Central memory CD8-positive, alpha-beta T cell (primary cell): ENCODE results near the gene ISYNA1.
A peak's percentile ranks its signal among the peaks of the same experiment; 100 is the strongest.

Experiments
- ATAC-seq: fragments of 150-1000 bp; cut with Tn5 transposase; replicated peaks from 2 replicates; pipeline ENCODE4 v1.10.0; 2022; ENCODE audit warnings: mild to moderate bottlenecking, moderate FRiP score, moderate number of reproducible peaks; ENCODE audit not compliant: poor library complexity, severe bottlenecking; ENCODE audit errors: extremely low read depth
- DNase-seq, 2 donors: peaks; one replicate each; pipeline ENCODE4 v3.0.0; 2021; ENCODE audit warnings: low spot score in 2 of 2
- H3K27ac Mint-ChIP-seq: one replicate; pipeline ENCODE4 v1.8.0; 2022; ENCODE audit warnings: low read depth, mild to moderate bottlenecking, moderate library complexity, mixed read lengths
- H3K27me3 Mint-ChIP-seq: one replicate; pipeline ENCODE4 v1.8.0; 2022; ENCODE audit warnings: mixed read lengths
- H3K36me3 Mint-ChIP-seq: one replicate; pipeline ENCODE4 v1.8.0; 2022; ENCODE audit warnings: mild to moderate bottlenecking, moderate library complexity, mixed read lengths; ENCODE audit not compliant: insufficient read depth
- H3K4me1 Mint-ChIP-seq: one replicate; pipeline ENCODE4 v1.8.0; 2022; ENCODE audit warnings: mixed read lengths
- H3K4me3 Mint-ChIP-seq: one replicate; pipeline ENCODE4 v1.8.0; 2022; ENCODE audit warnings: mild to moderate bottlenecking, moderate library complexity, mixed read lengths
- H3K9me3 Mint-ChIP-seq: one replicate; pipeline ENCODE4 v1.8.0; 2022; ENCODE audit warnings: mixed read lengths

The ISYNA1 gene

GRCh38 chr19:18424122-18424889, 13.6 kb downstream of the ISYNA1 start:
- peaks cover 24% of the 10 kb centered on the region for H3K36me3 Mint-ChIP-seq
- peak overlapping the region; percentile 85 for H3K27ac Mint-ChIP-seq
- H3K4me1 Mint-ChIP-seq = peaks cover 61% of the 10 kb centered on the region
- H3K4me3 Mint-ChIP-seq = peak overlapping the region; percentile 83
- no peaks in the 10 kb centered on the region for H3K27me3 Mint-ChIP-seq
- ATAC-seq (no peak), DNase-seq (no peak)
- H3K9me3 Mint-ChIP-seq = no peaks in the 10 kb centered on the region

GRCh38 chr19:18423258-18424020, 14.5 kb downstream of the ISYNA1 start:
- Mint-ChIP-seq H3K4me3 (peak overlapping the region; percentile 83), H3K36me3 (peaks cover 28% of the 10 kb centered on the region), H3K4me1 (peaks cover 67% of the 10 kb centered on the region), H3K27me3 (no peaks in the 10 kb centered on the region), H3K27ac (peak overlapping the region; percentile 85), H3K9me3 (no peaks in the 10 kb centered on the region)
- DNase-seq (no peak), ATAC-seq (no peak)

GRCh38 chr19:18422530-18423191, 15.3 kb downstream of the ISYNA1 start:
- peak overlapping the region; percentile 83 for H3K4me3 Mint-ChIP-seq

GRCh38 chr19:18421371-18421959, 16.5 kb downstream of the ISYNA1 start:
- no peak for DNase-seq
- Mint-ChIP-seq H3K9me3 (no peaks in the 10 kb centered on the region), H3K27ac (peak overlapping the region; percentile 85), H3K4me1 (peaks cover 83% of the 10 kb centered on the region), H3K27me3 (no peaks in the 10 kb centered on the region), H3K36me3 (peaks cover 35% of the 10 kb centered on the region), H3K4me3 (peak overlapping the region; percentile 83)
- ATAC-seq = no peak

More at GRCh38 chr19:18422530-18423191, 15.3 kb downstream of the ISYNA1 start:
- peaks cover 74% of the 10 kb centered on the region for H3K4me1 Mint-ChIP-seq
- no peaks in the 10 kb centered on the region for H3K9me3 Mint-ChIP-seq
- peaks cover 33% of the 10 kb centered on the region for H3K36me3 Mint-ChIP-seq
- H3K27ac Mint-ChIP-seq = peak overlapping the region; percentile 85
- ATAC-seq (peak; percentile 17), DNase-seq (no peak)
- H3K27me3 Mint-ChIP-seq = no peaks in the 10 kb centered on the region

GRCh38 chr19:18420930-18421329, 17.0 kb downstream of the ISYNA1 start:
- H3K27me3 Mint-ChIP-seq = no peaks in the 10 kb centered on the region
- H3K4me3 Mint-ChIP-seq = peak overlapping the region; percentile 83
- no peaks in the 10 kb centered on the region for H3K9me3 Mint-ChIP-seq
- H3K4me1 Mint-ChIP-seq = peaks cover 84% of the 10 kb centered on the region
- no peak for DNase-seq
- peaks cover 30% of the 10 kb centered on the region for H3K36me3 Mint-ChIP-seq
- H3K27ac Mint-ChIP-seq = peak overlapping the region; percentile 85
- no peak for ATAC-seq

- peak; percentile 38 for ATAC-seq
- Mint-ChIP-seq H3K36me3 (peaks cover 28% of the 10 kb centered on the region), H3K27ac (peak overlapping the region; percentile 85), H3K4me1 (peaks cover 76% of the 10 kb centered on the region), H3K27me3 (no peaks in the 10 kb centered on the region), H3K4me3 (peak overlapping the region; percentile 83), H3K9me3 (no peaks in the 10 kb centered on the region)
- no peak for DNase-seq
These were observed 18.1 kb downstream of the ISYNA1 start for GRCh38 chr19:18419699-18420460.

- Mint-ChIP-seq H3K4me1 (peaks cover 77% of the 10 kb centered on the region), H3K27me3 (no peaks in the 10 kb centered on the region), H3K9me3 (no peaks in the 10 kb centered on the region), H3K27ac (peak within 1 kb of the TSS; percentile 94), H3K4me3 (peak within 1 kb of the TSS; percentile 83), H3K36me3 (peaks cover 28% of the 10 kb centered on the region)
- ATAC-seq = peak; percentile 49
- DNase-seq = peak in 1 of 2 donors; percentile 56
These were observed 18.7 kb downstream of the ISYNA1 start, which contains the start of gene SSBP4 for GRCh38 chr19:18419195-18419698. Gene SSBP4 (plus strand): TSS chr19:18419398. CDS start chr19:18419649, 251 bp downstream.

GRCh38 chr19:18418483-18419194, 19.3 kb downstream of the ISYNA1 start:
- no peaks in the 10 kb centered on the region for H3K27me3 Mint-ChIP-seq
- DNase-seq (peak in 1 of 2 donors; percentile 48), ATAC-seq (peak; percentile 37)
- peaks cover 75% of the 10 kb centered on the region for H3K4me1 Mint-ChIP-seq
- peak overlapping the region; percentile 94 for H3K27ac Mint-ChIP-seq
- no peaks in the 10 kb centered on the region for H3K9me3 Mint-ChIP-seq
- peak overlapping the region; percentile 83 for H3K4me3 Mint-ChIP-seq
- H3K36me3 Mint-ChIP-seq = peaks cover 28% of the 10 kb centered on the region

- no peaks in the 10 kb centered on the region for H3K9me3 Mint-ChIP-seq
- H3K27me3 Mint-ChIP-seq = no peaks in the 10 kb centered on the region
- no peak for DNase-seq
- H3K4me1 Mint-ChIP-seq = peaks cover 69% of the 10 kb centered on the region
- peak overlapping the region; percentile 94 for H3K27ac Mint-ChIP-seq
- H3K4me3 Mint-ChIP-seq = peak overlapping the region; percentile 83
- H3K36me3 Mint-ChIP-seq = peaks cover 26% of the 10 kb centered on the region
- no peak for ATAC-seq
These were observed 19.9 kb downstream of the ISYNA1 start for GRCh38 chr19:18418029-18418482.

GRCh38 chr19:18417250-18418028, 20.5 kb downstream of the ISYNA1 start:
- DNase-seq = no peak
- Mint-ChIP-seq H3K4me1 (peaks cover 63% of the 10 kb centered on the region), H3K9me3 (no peaks in the 10 kb centered on the region), H3K4me3 (peak overlapping the region; percentile 83), H3K36me3 (peaks cover 26% of the 10 kb centered on the region), H3K27ac (peak overlapping the region; percentile 94), H3K27me3 (no peaks in the 10 kb centered on the region)
- no peak for ATAC-seq
